Gastroesophageal sphincter (tissue), 3 donors: ENCODE measurements around the gene ZBTB21.

ENCODE experiments used
- CTCF ChIP-seq, 4 experiments: fragments of 200-600 bp in 2 of 4; fragments of 450-650 bp in 2 of 4; sonication (generic) in 1 of 4; IDR thresholded peaks; one replicate each; pipeline ENCODE4 v1.5.1; 2017 to 2019; ENCODE audit warnings: antibody characterized with exemption in 4 of 4, mild to moderate bottlenecking in 2 of 4, moderate library complexity in 2 of 4
- POLR2A ChIP-seq, 2 donors: fragments of 450-650 bp; IDR thresholded peaks; one replicate each; pipeline ENCODE4 v1.6.1; 2017; ENCODE audit warnings: antibody characterized with exemption in 2 of 2, mild to moderate bottlenecking in 2 of 2, moderate library complexity in 1 of 2
- POLR2AphosphoS5 ChIP-seq: sonication (generic); formaldehyde crosslinking; IDR thresholded peaks from one replicate; pipeline ENCODE4 v1.6.1; 2017; ENCODE audit warnings: antibody characterized with exemption

GRCh38 chr21:42019706-42020105 is 9.5 kb upstream of the ZBTB21 start:
- TF ChIP-seq POLR2A (IDR thresholded peaks at IDR 0.05) (no peak), CTCF (IDR thresholded peaks at IDR 0.05) (no peak), POLR2AphosphoS5 (no peak)
